ENCODE data around the gene TIMP4. TPM values are rescaled to one million over a fixed set of nuclear protein-coding genes. Genes with fewer than 3 reads are reported as not detected.

The TIMP4 gene
- total RNA-seq, 1 donor from 2014 or later: 0.69 TPM

- no peaks in the 10 kb centered on the region for H3K9me3 Mint-ChIP-seq (ENCODE audit: unreplicated experiment)
These were observed 34.2 kb upstream of the TIMP4 start for GRCh38 chr3:12192655-12193484.

GRCh38 chr3:12192173-12192572, 33.5 kb upstream of the TIMP4 start:
- H3K27ac Mint-ChIP-seq (ENCODE audit: unreplicated experiment): no peak overlapping the region
- H3K4me1 Mint-ChIP-seq (ENCODE audit: unreplicated experiment): peaks cover 6% of the 10 kb centered on the region
- no peaks in the 10 kb centered on the region for H3K27me3 Mint-ChIP-seq (ENCODE audit: unreplicated experiment)
- no peaks in the 10 kb centered on the region for H3K9me3 Mint-ChIP-seq (ENCODE audit: unreplicated experiment)
- TF ChIP-seq CTCF (IDR thresholded peaks at IDR 0.05; ENCODE audit: unreplicated experiment): no peak
- no peak overlapping the region for H3K4me3 Mint-ChIP-seq (ENCODE audit: unreplicated experiment)
- no peak for DNase-seq (ENCODE audit: low spot score)
- H3K36me3 Mint-ChIP-seq (ENCODE audit: low read depth, unreplicated experiment): peaks cover 11% of the 10 kb centered on the region

More at GRCh38 chr3:12192655-12193484, 34.2 kb upstream of the TIMP4 start:
- H3K27ac Mint-ChIP-seq (ENCODE audit: unreplicated experiment): peak overlapping the region; percentile 30
- H3K27me3 Mint-ChIP-seq (ENCODE audit: unreplicated experiment): no peaks in the 10 kb centered on the region
- H3K4me1 Mint-ChIP-seq (ENCODE audit: unreplicated experiment): peaks cover 3% of the 10 kb centered on the region
- peaks cover 11% of the 10 kb centered on the region for H3K36me3 Mint-ChIP-seq (ENCODE audit: low read depth, unreplicated experiment)
- no peak overlapping the region for H3K4me3 Mint-ChIP-seq (ENCODE audit: unreplicated experiment)
- no peak for DNase-seq (ENCODE audit: low spot score)
- TF ChIP-seq CTCF (IDR thresholded peaks at IDR 0.05; ENCODE audit: unreplicated experiment): no peak

- no peak overlapping the region for H3K27ac Mint-ChIP-seq (ENCODE audit: unreplicated experiment)
- no peak for TF ChIP-seq CTCF (IDR thresholded peaks at IDR 0.05; ENCODE audit: unreplicated experiment)
- H3K4me1 Mint-ChIP-seq (ENCODE audit: unreplicated experiment): peaks cover 6% of the 10 kb centered on the region
- no peak for DNase-seq (ENCODE audit: low spot score)
- no peaks in the 10 kb centered on the region for H3K27me3 Mint-ChIP-seq (ENCODE audit: unreplicated experiment)
- H3K36me3 Mint-ChIP-seq (ENCODE audit: low read depth, unreplicated experiment): peaks cover 11% of the 10 kb centered on the region
- no peak overlapping the region for H3K4me3 Mint-ChIP-seq (ENCODE audit: unreplicated experiment)
- no peaks in the 10 kb centered on the region for H3K9me3 Mint-ChIP-seq (ENCODE audit: unreplicated experiment)
These were observed 32.8 kb upstream of the TIMP4 start for GRCh38 chr3:12191559-12191958.

- Mint-ChIP-seq H3K27ac (ENCODE audit: unreplicated experiment) (no peak overlapping the region), H3K4me3 (ENCODE audit: unreplicated experiment) (no peak overlapping the region)
These were observed 32.1 kb upstream of the TIMP4 start for GRCh38 chr3:12190832-12191231.

More at GRCh38 chr3:12190832-12191231, 32.1 kb upstream of the TIMP4 start:
- no peak for DNase-seq (ENCODE audit: low spot score)
- Mint-ChIP-seq H3K27me3 (ENCODE audit: unreplicated experiment) (no peaks in the 10 kb centered on the region), H3K9me3 (ENCODE audit: unreplicated experiment) (no peaks in the 10 kb centered on the region), H3K4me1 (ENCODE audit: unreplicated experiment) (peaks cover 6% of the 10 kb centered on the region), H3K36me3 (ENCODE audit: low read depth, unreplicated experiment) (peaks cover 11% of the 10 kb centered on the region)
- no peak for TF ChIP-seq CTCF (IDR thresholded peaks at IDR 0.05; ENCODE audit: unreplicated experiment)

All from endothelial cell (in vitro differentiated cells).